ENCODE measurements around the gene KLHL3.

The KLHL3 gene

GRCh38 chr5:137747848-137748247 lies 12.0 kb upstream of the KLHL3 start:
- DNase-seq (ENCODE audit: low spot score) = no peak

- DNase-seq (ENCODE audit: low spot score) = peak; percentile 75
These were observed 7.2 kb upstream of the KLHL3 start for GRCh38 chr5:137743031-137743640.

DNA sequence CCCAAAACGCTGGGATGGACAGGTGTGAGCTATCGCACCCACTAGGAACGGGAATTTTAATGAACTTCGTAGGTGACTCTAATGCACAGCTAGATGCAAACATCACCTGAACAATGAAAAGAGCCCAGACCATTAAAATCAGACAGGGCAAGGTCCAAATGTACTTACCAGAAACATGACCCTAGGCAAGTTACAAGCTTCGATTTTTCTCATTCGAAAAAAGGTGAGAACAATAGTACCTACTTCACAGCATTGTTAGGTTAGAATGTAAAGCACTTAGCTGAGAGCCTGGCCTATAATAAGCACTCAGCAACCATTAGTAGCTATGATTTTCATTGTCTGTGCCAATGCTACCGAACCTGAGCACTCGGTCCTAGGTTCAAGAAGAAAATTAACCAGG lies 5.8 kb upstream of the KLHL3 start:
- no peak for DNase-seq (ENCODE audit: low spot score)

- no peak for DNase-seq (ENCODE audit: low spot score)
These were observed 3.8 kb upstream of the KLHL3 start for GRCh38 chr5:137739737-137740136.

DNA sequence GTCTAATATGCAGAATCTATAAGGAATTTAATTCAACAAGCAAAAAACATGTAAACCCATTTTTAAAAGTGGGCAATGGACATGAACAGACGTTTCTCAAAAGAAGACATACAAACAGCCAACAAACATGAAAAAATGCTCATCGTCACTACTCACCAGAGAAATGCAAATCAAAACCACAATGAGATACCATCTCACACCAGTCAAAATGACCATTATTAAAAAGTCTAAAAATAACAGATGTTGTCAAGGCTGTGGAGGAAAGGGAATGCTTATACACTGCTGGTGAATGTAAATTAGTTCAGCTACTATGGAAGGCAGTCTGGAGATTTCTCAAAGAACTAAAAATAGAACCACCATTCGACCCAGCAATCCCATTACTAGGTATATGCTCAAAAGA lies 3.1 kb upstream of the KLHL3 start:
- DNase-seq (ENCODE audit: low spot score) = no peak

GRCh38 chr5:137737349-137738131 lies 1.7 kb upstream of the KLHL3 start:
- peak; percentile 41 for DNase-seq (ENCODE audit: low spot score)

- DNase-seq (ENCODE audit: low spot score) = no peak
These were observed 607 bp upstream of the KLHL3 start for GRCh38 chr5:137736496-137736895.

GRCh38 chr5:137734962-137735554 lies 831 bp downstream of the KLHL3 start:
- peak; percentile 8 for DNase-seq (ENCODE audit: low spot score)

GRCh38 chr5:137734331-137734730 lies 1.6 kb downstream of the KLHL3 start:
- no peak for DNase-seq (ENCODE audit: low spot score)

GRCh38 chr5:137733922-137734321 lies 2.0 kb downstream of the KLHL3 start:
- no peak for DNase-seq (ENCODE audit: low spot score)

- DNase-seq (ENCODE audit: low spot score) = no peak
These were observed 2.9 kb downstream of the KLHL3 start for GRCh38 chr5:137733006-137733405.

GRCh38 chr5:137731176-137731575 lies 4.7 kb downstream of the KLHL3 start:
- no peak for DNase-seq (ENCODE audit: low spot score)

DNA sequence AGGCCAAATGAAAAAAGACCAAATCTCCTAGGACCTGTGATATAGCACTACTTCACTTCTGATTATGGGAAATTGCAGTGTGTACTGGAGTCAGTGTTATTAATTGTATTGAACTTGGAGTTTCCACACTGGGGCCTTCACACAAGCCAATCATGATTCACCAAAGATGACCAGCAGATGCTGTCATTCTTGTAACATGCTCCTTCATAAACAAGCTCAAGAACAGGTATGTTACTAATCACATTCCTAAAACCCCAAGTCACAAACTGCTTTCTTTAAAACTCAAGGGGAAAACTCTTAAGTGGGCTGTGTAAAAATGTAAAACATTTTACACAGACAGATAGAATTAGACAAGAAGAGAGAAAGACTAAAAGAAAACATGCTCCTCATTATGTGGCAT lies 5.6 kb downstream of the KLHL3 start:
- no peak for DNase-seq (ENCODE audit: low spot score)

DNA sequence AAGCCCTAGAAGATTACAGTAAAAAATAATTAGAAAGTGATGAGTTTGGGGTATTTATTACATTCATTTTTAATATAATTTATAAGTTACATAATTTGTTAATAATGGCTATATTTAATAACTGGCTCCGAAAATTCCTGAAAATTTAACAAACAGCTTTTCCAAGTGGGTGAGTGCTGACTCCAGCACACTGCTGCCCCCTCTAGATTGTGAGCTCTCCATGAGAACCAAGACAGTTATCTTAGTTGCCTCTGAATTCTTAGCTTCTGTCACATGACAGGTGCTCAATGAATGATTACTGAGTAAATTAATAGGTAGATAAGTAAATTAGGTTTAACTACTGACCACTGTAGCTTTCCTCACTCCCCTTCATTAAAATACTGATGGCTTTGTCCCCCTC lies 7.8 kb downstream of the KLHL3 start:
- DNase-seq (ENCODE audit: low spot score) = no peak

DNA sequence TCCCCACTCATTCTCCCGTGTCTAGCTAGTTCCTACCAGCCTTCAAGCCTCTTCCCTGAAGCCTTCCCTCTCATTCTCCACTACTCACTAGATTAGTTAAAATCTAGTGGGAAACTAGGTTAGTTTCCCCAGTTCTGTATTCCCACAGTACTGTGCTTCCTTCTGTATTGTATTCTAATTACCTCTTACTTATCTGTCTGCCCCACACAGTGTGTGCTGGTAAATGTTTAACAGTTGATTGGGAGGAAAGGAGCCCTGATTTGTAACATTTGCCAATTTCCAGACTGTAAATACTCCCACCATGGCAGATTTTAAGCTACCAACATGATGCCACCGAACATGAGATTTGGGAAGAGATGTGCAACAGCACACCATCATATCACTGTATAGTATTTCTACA lies 8.3 kb downstream of the KLHL3 start:
- DNase-seq (ENCODE audit: low spot score) = no peak

GRCh38 chr5:137724251-137724650 lies 11.6 kb downstream of the KLHL3 start:
- no peak for DNase-seq (ENCODE audit: low spot score)

DNA sequence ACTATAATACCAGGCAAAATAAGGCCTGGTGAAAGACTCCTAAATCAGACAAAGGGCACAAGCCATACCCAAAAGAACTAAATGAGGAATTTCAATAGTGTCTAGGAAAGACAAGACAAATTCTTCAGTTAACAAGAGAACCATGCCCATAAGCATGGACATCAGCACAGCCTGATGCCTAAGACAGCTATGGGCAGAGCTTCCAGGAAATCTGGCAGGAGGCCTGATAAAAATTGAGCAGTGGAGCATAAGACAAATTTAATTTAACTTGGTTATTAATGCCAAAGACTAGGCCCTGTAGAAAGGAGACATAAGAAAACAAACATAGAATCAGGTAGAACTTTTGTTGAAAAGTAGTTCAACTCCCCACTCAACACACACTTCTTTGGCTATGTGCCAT lies 17.3 kb downstream of the KLHL3 start:
- no peak for DNase-seq (ENCODE audit: low spot score)

DNA sequence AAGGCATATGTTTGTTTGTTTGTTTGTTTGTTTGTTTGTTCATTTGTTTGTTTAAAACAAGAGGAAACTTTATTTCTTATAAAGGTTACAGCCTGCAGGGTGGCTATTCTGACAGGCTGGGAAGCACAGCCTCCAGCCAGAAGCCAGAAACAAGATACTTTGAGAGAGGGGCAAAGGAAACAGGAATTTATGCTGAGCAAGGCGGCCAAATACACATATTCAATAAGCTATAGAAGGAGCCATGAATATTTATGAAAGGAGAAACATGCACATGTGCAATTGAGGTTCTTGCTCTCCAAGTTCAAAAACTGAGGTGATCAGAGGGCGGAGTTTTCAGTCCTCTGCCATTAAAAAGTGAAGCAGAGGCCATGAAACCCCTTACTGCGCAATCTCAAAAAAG lies 19.6 kb downstream of the KLHL3 start:
- no peak for DNase-seq (ENCODE audit: low spot score)

DNA sequence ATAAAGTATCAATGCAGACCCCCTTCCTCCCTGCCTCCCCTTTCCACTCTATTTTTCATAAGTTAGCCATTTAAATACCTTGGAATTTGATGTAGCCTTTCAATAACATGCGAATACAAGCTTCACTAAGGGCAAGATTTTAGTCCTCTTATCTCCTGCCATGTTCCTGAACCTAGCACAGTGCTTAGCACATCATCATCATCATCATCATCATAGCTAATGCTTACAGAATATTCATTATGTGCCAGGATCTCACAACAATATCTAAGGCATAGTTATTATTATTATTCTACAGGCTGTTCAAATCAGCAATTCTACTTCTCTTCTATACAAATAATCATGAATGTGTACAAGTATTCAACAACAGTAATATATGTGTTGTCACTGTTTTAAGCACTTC lies 20.4 kb downstream of the KLHL3 start:
- no peak for DNase-seq (ENCODE audit: low spot score)

DNA sequence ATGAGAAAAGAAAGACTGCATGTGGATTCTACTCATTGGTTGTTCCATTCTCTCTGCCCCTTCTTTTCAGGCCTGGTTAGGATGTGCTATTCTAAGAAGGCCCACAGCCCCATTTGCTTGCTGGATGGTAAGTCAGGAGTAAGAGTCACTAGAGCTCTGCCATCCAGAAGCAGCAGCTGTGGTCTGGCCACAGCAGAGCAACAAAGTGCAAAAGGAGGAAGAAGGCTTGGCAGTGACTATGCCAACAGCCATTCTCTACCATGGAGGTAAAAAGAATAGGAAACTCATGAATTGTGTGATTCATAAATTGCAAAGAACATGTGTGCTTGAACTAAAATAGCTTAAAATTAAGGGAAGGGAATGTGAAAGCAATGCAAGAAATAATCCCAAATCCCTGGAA lies 20.9 kb downstream of the KLHL3 start:
- no peak for DNase-seq (ENCODE audit: low spot score)

DNA sequence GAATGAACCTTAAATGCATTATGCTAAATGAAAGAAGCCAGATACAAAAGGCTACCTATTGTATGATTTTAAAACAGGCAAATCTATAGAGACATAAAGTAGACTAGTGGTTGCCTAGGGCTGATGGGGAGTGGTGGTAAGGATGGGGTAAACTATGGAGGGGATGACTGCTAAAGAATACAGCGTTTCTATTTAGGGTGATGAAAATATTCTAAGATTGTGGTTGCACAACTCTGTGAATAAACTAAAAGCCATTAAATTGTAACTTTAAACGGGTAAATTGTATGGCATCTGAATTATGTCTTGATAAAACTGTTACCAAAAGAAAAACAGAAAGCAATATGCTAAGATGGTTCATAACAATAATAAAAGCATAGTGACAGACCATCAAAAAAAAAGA lies 21.4 kb downstream of the KLHL3 start:
- DNase-seq (ENCODE audit: low spot score) = no peak

DNA sequence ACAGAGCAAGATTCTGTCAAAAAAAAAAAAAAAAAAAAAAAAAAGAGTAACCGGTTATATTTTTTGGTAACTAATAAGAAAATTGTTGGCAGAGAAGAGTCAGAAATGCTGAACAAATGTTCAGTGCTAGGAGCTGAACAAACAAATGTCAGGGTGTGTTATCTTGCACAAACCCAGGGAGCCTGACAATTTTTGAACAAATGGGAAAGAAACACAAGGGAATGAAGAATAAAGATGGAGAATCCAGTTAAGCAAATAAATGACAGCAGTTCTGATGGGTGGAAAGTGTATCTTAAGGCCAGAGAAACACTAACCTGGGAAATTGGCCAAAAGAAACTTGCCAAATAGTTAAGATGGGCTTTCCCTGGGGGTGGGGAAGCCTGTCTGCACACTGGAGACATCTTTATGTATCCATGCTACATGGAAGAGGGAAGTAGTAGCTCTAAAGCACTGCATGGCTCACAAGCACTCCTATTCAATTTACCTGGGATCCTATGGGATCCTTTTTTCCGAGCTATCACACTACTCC lies 23.7 kb downstream of the KLHL3 start:
- DNase-seq (ENCODE audit: low spot score) = no peak

GRCh38 chr5:137710086-137710485 lies 25.8 kb downstream of the KLHL3 start:
- DNase-seq (ENCODE audit: low spot score) = no peak

All from CD4-positive, alpha-beta T cell treated with Interleukin-6 at 100 ng/mL for 8 hours (primary cell).